ENCODE results near the gene SLC2A10. TPM values are rescaled to one million over a fixed set of nuclear protein-coding genes. Genes with fewer than 3 reads are reported as not detected.

SLC2A10 gene
- polyA plus RNA-seq, 3 donors = not detected

DNA sequence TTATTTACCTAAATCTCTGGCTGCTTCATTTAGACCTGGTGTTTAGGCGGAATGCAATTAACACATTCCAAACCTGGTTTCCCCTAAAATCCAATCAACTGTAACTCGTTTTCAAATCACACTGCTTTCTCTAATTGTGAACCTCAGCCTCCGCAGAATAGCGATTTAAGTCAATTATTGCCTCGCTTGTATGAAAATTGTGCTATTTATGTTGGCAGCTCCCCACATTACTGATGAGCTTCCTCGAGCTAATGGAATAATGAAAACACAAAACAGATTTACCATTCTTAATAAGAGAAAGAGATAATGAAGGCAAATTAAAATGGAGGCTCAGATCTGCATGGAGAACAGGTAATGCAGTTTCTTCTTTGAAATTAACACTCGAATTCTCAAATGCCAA, 67.9 kb downstream of the SLC2A10 start:
- peaks cover 0 to 7% (median 3%) of the 10 kb centered on the region in 7 donors for H3K9me3 Mint-ChIP-seq
- Histone ChIP-seq H3K4me2 (replicated peaks; ENCODE audit: extremely low read depth, low read length, poor library complexity, severe bottlenecking) (no peak overlapping the region), H3K9me3 (replicated peaks in 1 of 2; ENCODE audit: control insufficient read depth in 1 of 2, insufficient read depth in 1 of 2, low read length in 2 of 2) (no peaks in the 10 kb centered on the region), H3K36me3 (replicated peaks in 1 of 2; ENCODE audit: control insufficient read depth in 1 of 2, insufficient read depth in 2 of 2, low read length in 2 of 2) (no peaks in the 10 kb centered on the region), H3K27ac (ENCODE audit: low read depth in 1 of 2, low read length in 2 of 2) (no peak overlapping the region), H3K79me2 (ENCODE audit: insufficient read depth, low read length) (no peaks in the 10 kb centered on the region), H3K4me3 (replicated peaks in 1 of 3; ENCODE audit: low read depth in 2 of 3, low read length in 3 of 3) (no peak overlapping the region), H3K9ac (ENCODE audit: insufficient read depth, low read length, poor library complexity, severe bottlenecking) (no peak overlapping the region), H2AFZ (ENCODE audit: insufficient read depth, low read depth, low read length, poor library complexity, severe bottlenecking) (no peak overlapping the region), H3K4me1 (ENCODE audit: control insufficient read depth in 1 of 2, insufficient read depth in 2 of 2, low read length in 2 of 2) (no peaks in the 10 kb centered on the region), H4K20me1 (ENCODE audit: insufficient read depth, low read length) (no peaks in the 10 kb centered on the region), H3K27me3 (ENCODE audit: control insufficient read depth in 2 of 2, insufficient read depth in 2 of 2, low read length in 2 of 2) (peaks cover 0 to 4% of the 10 kb centered on the region in 2 donors)
- H3K36me3 Mint-ChIP-seq = no peaks in the 10 kb centered on the region
- TF ChIP-seq, protein P1, sequence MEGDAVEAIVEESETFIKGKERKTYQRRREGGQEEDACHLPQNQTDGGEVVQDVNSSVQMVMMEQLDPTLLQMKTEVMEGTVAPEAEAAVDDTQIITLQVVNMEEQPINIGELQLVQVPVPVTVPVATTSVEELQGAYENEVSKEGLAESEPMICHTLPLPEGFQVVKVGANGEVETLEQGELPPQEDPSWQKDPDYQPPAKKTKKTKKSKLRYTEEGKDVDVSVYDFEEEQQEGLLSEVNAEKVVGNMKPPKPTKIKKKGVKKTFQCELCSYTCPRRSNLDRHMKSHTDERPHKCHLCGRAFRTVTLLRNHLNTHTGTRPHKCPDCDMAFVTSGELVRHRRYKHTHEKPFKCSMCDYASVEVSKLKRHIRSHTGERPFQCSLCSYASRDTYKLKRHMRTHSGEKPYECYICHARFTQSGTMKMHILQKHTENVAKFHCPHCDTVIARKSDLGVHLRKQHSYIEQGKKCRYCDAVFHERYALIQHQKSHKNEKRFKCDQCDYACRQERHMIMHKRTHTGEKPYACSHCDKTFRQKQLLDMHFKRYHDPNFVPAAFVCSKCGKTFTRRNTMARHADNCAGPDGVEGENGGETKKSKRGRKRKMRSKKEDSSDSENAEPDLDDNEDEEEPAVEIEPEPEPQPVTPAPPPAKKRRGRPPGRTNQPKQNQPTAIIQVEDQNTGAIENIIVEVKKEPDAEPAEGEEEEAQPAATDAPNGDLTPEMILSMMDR (IDR thresholded peaks at IDR 0.05) = no peak
- H3K27ac Mint-ChIP-seq = no peak overlapping the region
- DNase-seq = no peak
- H3K4me1 Mint-ChIP-seq = peaks cover 5% of the 10 kb centered on the region
- intact Hi-C loops (cut with micrococcal nuclease) = no loop called here
- no peak overlapping the region for H3K4me3 Mint-ChIP-seq
- H3K27me3 Mint-ChIP-seq (ENCODE audit: low read depth in 3 of 3) = peaks cover 4 to 16% (median 12%) of the 10 kb centered on the region in 3 donors
- no CpG with 5 or more reads among the region's 7 CpGs for WGBS (ENCODE audit: insufficient coverage)

- Histone ChIP-seq H3K79me2 (ENCODE audit: insufficient read depth, low read length) (no peaks in the 10 kb centered on the region), H3K4me3 (replicated peaks in 1 of 3; ENCODE audit: low read depth in 2 of 3, low read length in 3 of 3) (no peak overlapping the region), H3K4me1 (ENCODE audit: control insufficient read depth in 1 of 2, insufficient read depth in 2 of 2, low read length in 2 of 2) (no peaks in the 10 kb centered on the region), H3K9me3 (replicated peaks in 1 of 2; ENCODE audit: control insufficient read depth in 1 of 2, insufficient read depth in 1 of 2, low read length in 2 of 2) (no peaks in the 10 kb centered on the region), H3K9ac (ENCODE audit: insufficient read depth, low read length, poor library complexity, severe bottlenecking) (no peak overlapping the region), H3K4me2 (replicated peaks; ENCODE audit: extremely low read depth, low read length, poor library complexity, severe bottlenecking) (no peak overlapping the region), H4K20me1 (ENCODE audit: insufficient read depth, low read length) (no peaks in the 10 kb centered on the region), H3K36me3 (replicated peaks in 1 of 2; ENCODE audit: control insufficient read depth in 1 of 2, insufficient read depth in 2 of 2, low read length in 2 of 2) (no peaks in the 10 kb centered on the region), H3K27me3 (ENCODE audit: control insufficient read depth in 2 of 2, insufficient read depth in 2 of 2, low read length in 2 of 2) (no peaks in the 10 kb centered on the region), H3K27ac (ENCODE audit: low read depth in 1 of 2, low read length in 2 of 2) (no peak overlapping the region), H2AFZ (ENCODE audit: insufficient read depth, low read depth, low read length, poor library complexity, severe bottlenecking) (no peak overlapping the region)
- H3K36me3 Mint-ChIP-seq = no peaks in the 10 kb centered on the region
- DNase-seq = no peak
- no peak overlapping the region for H3K27ac Mint-ChIP-seq
- H3K4me1 Mint-ChIP-seq = peaks cover 2% of the 10 kb centered on the region
- H3K27me3 Mint-ChIP-seq (ENCODE audit: low read depth in 3 of 3) = peaks cover 4 to 13% (median 11%) of the 10 kb centered on the region in 3 donors
- H3K9me3 Mint-ChIP-seq = peaks cover 0 to 7% (median 3%) of the 10 kb centered on the region in 7 donors
- intact Hi-C loops (cut with micrococcal nuclease) = no loop called here
- no peak overlapping the region for H3K4me3 Mint-ChIP-seq
- WGBS (ENCODE audit: insufficient coverage) = 88% methylated on average over 1 of the region's 4 CpGs
- TF ChIP-seq, protein P1 (IDR thresholded peaks at IDR 0.05) = no peak
Observed at GRCh38 chr20:46779831-46780230, 70.4 kb downstream of the SLC2A10 start.

Data from CD14-positive monocyte (primary cell).